Hematopoietic multipotent progenitor cell treated with erythropoietin and hydrocortisone succinate and interleukin-3 and kit ligand, for 17 days (in vitro differentiated cells): ENCODE data around the gene MYO19.
"Not testable (repeated sequence)": the region's sequence is repeated elsewhere in the genome, so short reads cannot be mapped to it uniquely, and the experiment has no call there.

Experiments
- DNase-seq: peaks from one replicate; pipeline ENCODE4 v3.0.0-alpha.2; 2015; ENCODE audit warnings: low spot score

MYO19 gene

GRCh38 chr17:36498560-36499300 lies 35.9 kb downstream of the MYO19 start:
- no peak for DNase-seq

GRCh38 chr17:36498155-36498554 lies 36.5 kb downstream of the MYO19 start:
- DNase-seq, result no peak

GRCh38 chr17:36496018-36496789 lies 38.5 kb downstream of the MYO19 start:
- DNase-seq, result no peak

GRCh38 chr17:36495076-36495578 lies 39.5 kb downstream of the MYO19 start:
- DNase-seq, result no peak

- DNase-seq, result no peak
Measured at GRCh38 chr17:36494674-36495073, 40.0 kb downstream of the MYO19 start.

GRCh38 chr17:36493956-36494355 lies 40.7 kb downstream of the MYO19 start:
- no peak for DNase-seq

GRCh38 chr17:36486204-36487194 lies 48.2 kb downstream of the MYO19 start, which contains the start of gene ZNHIT3:
ZNHIT3 (plus strand) TSS chr17:36486681; CDS start chr17:36486700, 19 bp downstream.
- DNase-seq, result peak; percentile 90

GRCh38 chr17:36485805-36486203 lies 48.9 kb downstream of the MYO19 start:
- no peak for DNase-seq

GRCh38 chr17:36485027-36485426 lies 49.6 kb downstream of the MYO19 start:
- no peak for DNase-seq

GRCh38 chr17:36484021-36484420 lies 50.6 kb downstream of the MYO19 start:
- not testable (repeated sequence) for DNase-seq

GRCh38 chr17:36482611-36483504 lies 51.8 kb downstream of the MYO19 start:
- peak; percentile 77 for DNase-seq

- no peak for DNase-seq
Measured at GRCh38 chr17:36481829-36482228, 52.8 kb downstream of the MYO19 start.

GRCh38 chr17:36475346-36475970 lies 59.2 kb downstream of the MYO19 start:
- no peak for DNase-seq

- DNase-seq, result no peak
Measured at GRCh38 chr17:36474571-36474970, 60.1 kb downstream of the MYO19 start.

GRCh38 chr17:36470499-36470898 lies 64.2 kb downstream of the MYO19 start:
- no peak for DNase-seq

GRCh38 chr17:36469733-36470132 lies 64.9 kb downstream of the MYO19 start:
- no peak for DNase-seq

GRCh38 chr17:36468903-36469635 lies 65.6 kb downstream of the MYO19 start:
- no peak for DNase-seq

GRCh38 chr17:36464765-36465088 lies 69.9 kb downstream of the MYO19 start:
- DNase-seq, result no peak

- DNase-seq, result peak; percentile 42
Measured at GRCh38 chr17:36463916-36464764, 70.5 kb downstream of the MYO19 start.
